Kidney epithelial cell (primary cell): Measurements from ENCODE around the gene TPMT. TPM values are rescaled to one million over a fixed set of nuclear protein-coding genes. Genes with fewer than 3 reads are reported as not detected.

Source experiments
- DNase-seq: peaks from one replicate; pipeline ENCODE4 v3.0.0-alpha.2; 2010; ENCODE audit warnings: low read depth
- H3K27me3 ChIP-seq: 2 replicates; pipeline ENCODE4 v1.6.0; 2011; ENCODE audit warnings: low read length; ENCODE audit not compliant: control insufficient read depth, insufficient read depth
- H3K36me3 ChIP-seq: 2 replicates; pipeline ENCODE4 v1.5.1; 2011; ENCODE audit warnings: low read length; ENCODE audit not compliant: control insufficient read depth, insufficient read depth
- H3K4me3 ChIP-seq: 2 replicates; pipeline ENCODE4 v1.5.1; 2011; ENCODE audit warnings: low read depth, mild to moderate bottlenecking, control low read depth, low read length
- total RNA-seq: library from RNA; depleted of rRNA; stranded (reverse); fragments of >200 nt; gene quantifications from 2 replicates; pipeline ENCODE4 v1.2.3, GENCODE V29; 2015
- TF ChIP-seq, protein P1 (sequence below): IDR thresholded peaks from 2 replicates; pipeline ENCODE4 v1.5.1; 2011; ENCODE audit warnings: mild to moderate bottlenecking, moderate library complexity, low read length, control low read depth, inconsistent platforms; ENCODE audit not compliant: insufficient read depth, poor library complexity, severe bottlenecking

TPMT gene
- total RNA-seq, 1 donor from 2014 or later: 14.9 TPM

DNA sequence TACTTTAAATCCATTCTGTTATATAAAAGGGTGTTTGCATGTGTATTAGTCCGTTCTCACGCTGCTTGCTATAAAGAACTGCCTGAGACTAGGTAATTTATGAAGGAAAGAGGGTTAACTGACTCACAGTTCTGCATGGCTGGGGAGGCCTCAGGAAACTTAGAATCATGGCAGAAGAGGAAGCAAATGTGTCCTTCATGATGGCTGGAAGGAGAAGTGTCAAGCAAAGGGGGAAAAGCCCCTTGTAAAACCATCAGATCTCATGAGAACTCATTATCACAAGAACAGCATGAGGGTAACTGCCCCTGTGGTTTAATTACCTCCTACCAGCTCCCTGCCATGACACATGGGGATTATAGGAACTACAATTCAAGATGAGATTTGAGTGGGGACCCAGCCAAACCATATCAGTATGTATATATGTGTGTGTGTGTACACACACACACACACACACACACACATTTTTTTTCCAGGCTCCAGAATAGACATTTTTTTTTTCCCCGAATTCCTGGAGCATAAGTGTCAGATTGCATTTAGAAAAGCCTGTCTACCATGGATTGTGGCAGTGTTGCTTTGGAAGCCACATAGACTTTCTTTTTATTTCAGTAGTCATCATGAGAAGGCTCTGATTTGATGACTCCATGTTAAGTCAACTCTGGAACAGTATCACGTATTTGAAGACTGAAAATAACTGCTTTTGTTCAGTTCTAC lies 31.8 kb upstream of the TPMT start:
- no peaks in the 10 kb centered on the region for H3K36me3 ChIP-seq
- no peaks in the 10 kb centered on the region for H3K27me3 ChIP-seq
- H3K4me3 ChIP-seq: no peak overlapping the region
- no peak for DNase-seq
- TF ChIP-seq, protein P1, sequence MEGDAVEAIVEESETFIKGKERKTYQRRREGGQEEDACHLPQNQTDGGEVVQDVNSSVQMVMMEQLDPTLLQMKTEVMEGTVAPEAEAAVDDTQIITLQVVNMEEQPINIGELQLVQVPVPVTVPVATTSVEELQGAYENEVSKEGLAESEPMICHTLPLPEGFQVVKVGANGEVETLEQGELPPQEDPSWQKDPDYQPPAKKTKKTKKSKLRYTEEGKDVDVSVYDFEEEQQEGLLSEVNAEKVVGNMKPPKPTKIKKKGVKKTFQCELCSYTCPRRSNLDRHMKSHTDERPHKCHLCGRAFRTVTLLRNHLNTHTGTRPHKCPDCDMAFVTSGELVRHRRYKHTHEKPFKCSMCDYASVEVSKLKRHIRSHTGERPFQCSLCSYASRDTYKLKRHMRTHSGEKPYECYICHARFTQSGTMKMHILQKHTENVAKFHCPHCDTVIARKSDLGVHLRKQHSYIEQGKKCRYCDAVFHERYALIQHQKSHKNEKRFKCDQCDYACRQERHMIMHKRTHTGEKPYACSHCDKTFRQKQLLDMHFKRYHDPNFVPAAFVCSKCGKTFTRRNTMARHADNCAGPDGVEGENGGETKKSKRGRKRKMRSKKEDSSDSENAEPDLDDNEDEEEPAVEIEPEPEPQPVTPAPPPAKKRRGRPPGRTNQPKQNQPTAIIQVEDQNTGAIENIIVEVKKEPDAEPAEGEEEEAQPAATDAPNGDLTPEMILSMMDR: no peak

GRCh38 chr6:18186033-18186432 lies 31.2 kb upstream of the TPMT start:
- no peak for DNase-seq
- TF ChIP-seq, protein P1: no peak
- no peak overlapping the region for H3K4me3 ChIP-seq

GRCh38 chr6:18185624-18186023 lies 30.7 kb upstream of the TPMT start:
- DNase-seq: no peak
- Histone ChIP-seq H3K36me3 (no peaks in the 10 kb centered on the region), H3K4me3 (no peak overlapping the region), H3K27me3 (no peaks in the 10 kb centered on the region)
- TF ChIP-seq, protein P1: no peak

More at GRCh38 chr6:18186033-18186432, 31.2 kb upstream of the TPMT start:
- Histone ChIP-seq H3K36me3 (no peaks in the 10 kb centered on the region), H3K27me3 (no peaks in the 10 kb centered on the region)

GRCh38 chr6:18183766-18184165 lies 28.9 kb upstream of the TPMT start:
- TF ChIP-seq, protein P1: no peak
- Histone ChIP-seq H3K4me3 (no peak overlapping the region), H3K27me3 (no peaks in the 10 kb centered on the region), H3K36me3 (no peaks in the 10 kb centered on the region)
- no peak for DNase-seq

DNA sequence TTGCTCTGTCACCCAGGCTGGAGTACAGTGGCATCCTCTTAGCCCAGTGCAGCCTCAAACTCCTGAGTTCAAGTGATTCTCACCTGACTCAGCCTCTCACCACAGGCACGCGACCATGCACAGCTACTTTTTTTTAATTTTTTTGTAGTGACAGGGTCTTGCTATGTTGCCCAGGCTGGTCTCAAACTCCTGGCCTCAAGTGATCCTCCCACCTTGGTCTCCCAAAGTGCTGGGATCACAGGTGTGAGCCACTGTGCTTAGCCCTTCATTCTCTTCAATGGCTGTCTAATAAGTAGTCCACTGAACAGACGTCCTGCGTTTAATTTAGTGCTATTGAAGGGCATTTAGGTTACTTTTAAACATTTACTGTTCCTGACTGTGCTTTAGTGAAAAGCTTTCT lies 27.7 kb upstream of the TPMT start:
- no peaks in the 10 kb centered on the region for H3K36me3 ChIP-seq
- DNase-seq: no peak
- TF ChIP-seq, protein P1: no peak
- H3K27me3 ChIP-seq: no peaks in the 10 kb centered on the region
- H3K4me3 ChIP-seq: no peak overlapping the region

- TF ChIP-seq, protein P1: no peak
- H3K4me3 ChIP-seq: no peak overlapping the region
- no peaks in the 10 kb centered on the region for H3K36me3 ChIP-seq
- no peaks in the 10 kb centered on the region for H3K27me3 ChIP-seq
- no peak for DNase-seq
Observed at GRCh38 chr6:18179770-18180356, 25.0 kb upstream of the TPMT start.
